Iris pigment epithelial cell (primary cell): ENCODE measurements around the gene KIAA0408.
A peak's percentile ranks its signal among the peaks of the same experiment; 100 is the strongest.

Source experiments
- DNase-seq: peaks from one replicate; pipeline ENCODE4 v3.0.0-alpha.2; 2011; ENCODE audit warnings: low read depth

Gene KIAA0408

DNA sequence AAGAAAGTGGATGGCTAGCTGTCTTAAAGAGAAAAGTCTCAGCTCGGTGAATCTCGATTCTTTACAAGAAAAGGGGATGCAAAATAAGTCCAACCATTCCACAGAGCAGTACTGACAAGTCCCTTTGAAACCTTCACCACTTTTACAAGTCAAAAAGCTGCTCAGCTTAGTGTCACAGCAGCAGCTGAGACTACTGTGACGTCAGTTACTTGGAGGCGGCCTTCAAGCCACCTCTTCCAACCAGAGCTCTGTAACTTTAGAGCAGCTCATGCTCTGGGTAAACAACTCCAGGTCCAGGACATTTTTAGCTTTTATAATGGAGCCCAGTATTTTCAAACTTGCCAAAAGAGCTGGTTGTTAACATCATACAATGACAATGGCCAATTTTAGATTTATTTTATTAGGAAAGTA is at the start of gene KIAA0408:
Gene KIAA0408 (minus strand): TSS at position 159 of the 411 bp plus-strand sequence. CDS start 5,408 bp downstream, outside the sequence.
- peak; percentile 90 for DNase-seq

DNA sequence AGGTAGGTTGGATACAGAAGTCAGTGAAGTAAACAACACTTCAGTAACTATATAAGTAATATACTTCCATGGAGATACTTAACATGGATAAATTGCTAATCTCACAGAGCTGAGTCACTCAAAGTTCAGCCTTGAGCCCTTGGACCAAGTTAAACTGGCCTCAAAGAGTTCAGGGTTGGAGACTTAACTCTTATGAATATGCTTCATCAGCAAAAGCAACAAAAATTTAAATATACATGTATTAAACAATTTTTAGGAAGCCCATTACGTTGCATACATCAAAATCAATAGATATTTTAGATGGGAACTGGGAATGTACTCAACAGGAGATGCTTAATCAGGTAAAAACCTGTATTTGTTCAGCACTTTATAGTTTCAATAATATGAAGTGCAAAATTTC is 47.7 kb upstream of the KIAA0408 start:
- DNase-seq, result no peak

DNA sequence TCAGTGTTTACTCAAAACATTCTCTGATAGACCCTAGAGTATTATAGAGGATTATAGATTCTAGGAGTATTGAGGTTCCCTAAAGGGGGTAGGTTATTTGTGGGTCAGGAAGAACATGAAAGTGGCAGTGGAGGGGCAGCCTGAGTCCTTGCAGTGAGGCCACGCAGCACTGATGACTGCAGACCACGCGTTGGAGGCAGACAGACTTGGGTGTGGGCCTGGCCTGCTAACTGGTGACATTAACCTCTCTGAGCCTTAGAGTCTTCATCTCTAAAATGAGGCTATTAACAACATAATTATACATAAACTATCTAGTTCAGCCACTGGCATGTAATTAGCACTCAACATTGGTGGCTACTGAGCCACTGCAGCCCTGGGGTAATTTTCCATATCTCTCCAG is 43.8 kb upstream of the KIAA0408 start:
- DNase-seq, result no peak

DNA sequence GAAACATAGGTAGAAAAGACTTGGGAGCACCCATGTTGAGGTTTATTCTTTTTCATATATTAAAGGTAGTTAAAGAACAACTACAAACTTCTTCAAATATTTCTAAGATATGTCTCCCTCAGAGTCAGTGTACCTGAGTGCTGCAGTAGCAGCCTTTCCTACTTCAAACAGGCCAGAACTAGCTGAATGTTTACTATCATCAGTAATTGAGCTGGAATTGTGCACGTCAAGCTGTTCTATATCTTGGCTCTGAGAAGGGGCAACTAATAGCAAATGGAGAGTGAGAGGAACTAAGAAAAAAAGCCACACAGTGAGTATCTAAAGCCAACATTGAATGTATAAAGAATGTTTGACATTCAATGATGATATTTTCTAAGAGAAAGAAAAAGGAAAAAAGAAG is 38.2 kb upstream of the KIAA0408 start:
- DNase-seq, result no peak

DNA sequence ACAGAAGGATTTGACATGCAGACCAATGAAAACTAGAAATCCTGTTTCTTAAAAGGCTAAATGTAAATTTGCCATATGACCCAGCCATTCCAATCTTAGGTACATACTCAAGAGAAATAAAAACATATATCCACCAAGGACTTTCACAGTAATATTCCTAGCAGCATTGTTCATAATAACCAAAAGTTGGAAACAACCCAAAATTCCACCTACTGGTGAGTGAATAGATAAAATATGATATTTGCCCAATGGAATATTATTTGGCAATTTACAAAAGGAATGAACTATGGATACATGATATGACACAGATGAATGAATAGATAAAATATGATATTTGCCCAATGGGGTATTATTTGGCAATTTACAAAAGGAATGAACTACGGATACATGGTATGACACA is 37.3 kb upstream of the KIAA0408 start:
- peak; percentile 33 for DNase-seq

DNA sequence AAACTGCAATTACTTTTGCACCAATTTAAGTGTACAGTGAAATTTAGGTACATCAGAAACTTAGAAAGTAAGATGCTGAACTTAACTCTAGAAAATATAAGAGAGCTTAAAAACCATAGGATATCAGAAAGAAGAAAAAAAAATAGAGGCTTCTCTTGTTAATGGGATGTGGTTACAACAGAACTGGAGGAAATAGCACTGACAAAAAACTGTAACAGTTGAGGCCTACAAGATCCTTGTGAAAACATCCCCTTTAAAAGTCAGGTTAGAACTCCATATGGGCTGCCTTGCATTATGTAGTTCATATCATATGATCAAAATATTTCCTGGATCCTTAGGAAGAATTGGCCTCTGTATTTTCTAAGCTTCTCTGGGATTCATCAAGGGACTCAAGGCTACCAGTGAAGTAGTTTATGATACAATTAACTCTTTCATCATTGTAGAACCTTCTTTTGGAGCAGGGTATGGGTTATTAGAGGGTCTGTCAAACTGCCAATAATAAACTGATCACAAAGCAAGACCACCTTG is 35.1 kb upstream of the KIAA0408 start:
- no peak for DNase-seq

DNA sequence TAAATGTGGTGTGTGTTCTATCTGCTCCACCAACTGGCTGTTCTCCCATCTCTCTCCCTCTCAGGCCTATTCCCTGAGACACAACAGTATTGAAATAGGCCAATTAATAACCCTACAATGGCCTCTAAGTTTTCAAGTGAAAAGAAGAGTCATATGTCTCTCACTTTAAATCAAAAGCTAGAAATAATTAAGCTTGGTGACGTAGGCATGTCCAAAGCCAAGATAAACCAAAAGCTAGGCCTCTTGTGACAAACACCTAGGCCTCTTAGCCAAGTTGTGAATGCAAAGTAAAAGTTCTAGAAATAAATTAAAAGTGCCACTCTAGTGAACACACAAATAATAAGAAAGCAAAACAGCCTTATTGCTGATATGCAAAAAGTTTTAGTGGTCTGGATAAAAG is 30.1 kb upstream of the KIAA0408 start:
- DNase-seq, result no peak

DNA sequence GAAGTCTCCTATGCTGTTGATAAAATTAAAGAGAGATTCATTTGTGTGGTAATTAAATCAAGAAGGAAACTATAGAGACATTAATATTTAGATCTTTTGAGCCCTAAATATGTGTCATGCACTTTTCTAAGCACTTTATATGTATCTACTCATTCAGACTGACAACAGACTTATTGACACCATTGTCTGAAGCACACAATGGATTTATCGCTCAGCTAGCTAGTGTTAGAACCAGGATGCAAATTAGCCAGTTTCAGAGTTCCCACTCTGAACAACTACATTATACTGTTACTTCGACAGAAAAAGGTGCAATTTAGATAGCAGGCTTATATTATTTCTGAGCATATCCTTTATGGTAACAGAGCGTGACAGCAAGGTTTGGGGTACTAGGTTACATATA is 27.7 kb upstream of the KIAA0408 start:
- DNase-seq, result no peak

DNA sequence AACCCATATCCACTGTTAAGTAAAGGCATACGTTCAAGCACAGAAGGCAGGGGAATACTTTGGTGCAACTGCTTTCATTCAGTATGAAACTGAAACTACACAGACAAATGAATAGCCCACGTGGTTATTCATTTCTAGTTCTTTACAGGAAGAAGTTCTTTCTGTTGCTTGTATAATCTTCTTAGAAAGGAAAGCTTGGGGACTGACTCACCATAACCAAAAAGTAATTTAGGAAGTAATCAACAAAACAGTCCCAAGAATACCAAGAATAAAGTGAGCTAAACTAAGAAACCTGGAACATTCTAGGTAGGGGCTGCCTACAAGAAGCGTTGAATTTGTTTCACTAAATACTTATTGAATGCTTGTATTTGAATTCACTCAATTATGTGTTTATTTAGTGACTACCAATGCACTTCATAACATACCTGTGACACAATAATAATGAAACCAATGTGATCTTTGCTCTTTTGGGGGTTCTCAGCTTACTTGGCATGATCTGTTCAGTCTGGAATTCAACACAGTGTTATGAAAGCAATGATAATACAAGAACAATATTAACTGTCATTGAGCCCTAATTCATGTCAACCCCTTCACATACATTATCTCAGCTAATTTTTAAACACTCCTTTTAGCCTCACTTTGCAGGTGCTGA is 25.1 kb upstream of the KIAA0408 start:
- peak; percentile 76 for DNase-seq

DNA sequence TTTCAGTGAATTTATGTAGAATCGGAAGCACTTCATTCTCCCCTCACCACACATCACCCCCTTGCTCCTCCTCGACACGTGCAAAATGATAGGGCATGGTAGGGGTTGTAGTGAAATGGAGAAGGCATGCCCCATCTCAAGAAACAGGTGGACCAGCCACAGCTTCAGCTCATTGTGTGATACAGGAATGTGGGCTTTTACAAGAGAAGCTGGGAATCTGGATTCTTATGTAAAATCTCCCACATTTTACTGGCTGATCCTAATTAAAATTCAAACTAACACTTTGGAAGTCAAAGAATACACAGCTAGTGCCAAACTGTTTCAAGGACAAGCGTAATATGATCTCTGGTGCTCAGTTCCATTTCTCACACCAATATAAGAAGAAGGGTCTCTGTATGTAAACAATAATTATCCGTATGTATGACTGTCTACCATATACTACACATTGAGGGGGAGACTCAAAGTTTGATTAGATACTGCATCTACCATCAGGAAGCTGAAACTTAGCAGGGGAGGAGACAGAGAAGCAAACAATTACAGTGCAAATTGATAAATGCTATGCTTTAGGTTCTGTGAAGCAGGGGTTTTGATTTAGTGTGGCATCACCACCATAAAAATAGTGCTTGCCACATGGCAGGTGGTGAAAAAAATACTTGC is 24.3 kb upstream of the KIAA0408 start:
- no peak for DNase-seq

DNA sequence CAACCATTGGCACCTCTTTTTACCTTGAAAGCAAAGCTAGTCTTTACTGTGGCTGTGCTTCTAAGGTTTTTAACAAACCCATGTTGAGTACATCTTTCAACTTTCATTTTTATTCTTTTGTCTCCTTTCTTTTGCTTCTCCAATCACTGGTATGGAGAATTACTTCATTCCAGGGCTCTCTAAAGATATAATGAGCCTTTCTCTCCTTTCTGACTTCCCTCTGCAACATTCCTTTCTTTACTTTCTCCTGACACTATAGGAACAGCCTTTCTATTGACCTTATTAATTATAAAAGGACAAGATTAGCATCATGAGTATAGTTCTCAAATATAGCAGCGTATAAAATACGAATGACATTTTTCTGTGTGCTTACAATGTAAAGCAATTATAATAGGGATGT is 23.1 kb upstream of the KIAA0408 start:
- no peak for DNase-seq

DNA sequence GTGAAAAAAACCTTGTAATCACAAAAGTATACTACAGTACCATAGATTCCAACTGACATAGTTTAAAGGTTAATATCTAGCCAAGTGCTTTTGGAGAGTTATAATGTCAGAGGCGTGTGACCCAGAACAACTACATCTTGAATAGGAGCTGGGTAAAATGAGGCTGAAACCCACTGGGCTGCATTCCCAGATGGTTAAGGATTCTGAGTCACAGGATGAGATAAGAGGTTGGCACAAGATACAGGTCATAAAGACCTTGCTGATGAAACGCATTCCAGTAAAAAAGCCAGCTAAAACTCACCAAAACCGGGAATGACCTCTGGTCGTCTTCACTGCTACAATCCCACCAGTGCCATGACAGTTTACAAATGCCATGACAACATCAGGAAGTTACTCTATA is 22.4 kb upstream of the KIAA0408 start:
- DNase-seq, result peak; percentile 65

DNA sequence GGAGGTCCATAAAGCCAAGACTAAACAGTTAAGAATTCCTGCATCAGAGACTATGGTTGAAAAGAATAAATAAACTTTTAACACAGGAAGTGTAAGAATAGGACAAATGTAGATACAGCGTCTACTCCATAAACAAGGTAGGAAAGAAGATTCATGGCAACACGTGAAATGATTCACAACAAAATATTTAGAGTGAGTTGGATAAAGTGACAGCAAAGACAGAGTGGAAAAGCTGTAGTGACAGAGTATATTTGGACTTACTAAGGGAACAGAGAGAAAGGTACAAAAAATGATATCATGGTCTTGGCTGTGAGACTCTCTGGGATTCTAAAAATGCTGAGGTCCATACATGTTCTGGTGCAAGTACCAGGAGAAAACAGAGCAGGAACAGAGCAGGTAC is 21.9 kb upstream of the KIAA0408 start:
- DNase-seq, result no peak

DNA sequence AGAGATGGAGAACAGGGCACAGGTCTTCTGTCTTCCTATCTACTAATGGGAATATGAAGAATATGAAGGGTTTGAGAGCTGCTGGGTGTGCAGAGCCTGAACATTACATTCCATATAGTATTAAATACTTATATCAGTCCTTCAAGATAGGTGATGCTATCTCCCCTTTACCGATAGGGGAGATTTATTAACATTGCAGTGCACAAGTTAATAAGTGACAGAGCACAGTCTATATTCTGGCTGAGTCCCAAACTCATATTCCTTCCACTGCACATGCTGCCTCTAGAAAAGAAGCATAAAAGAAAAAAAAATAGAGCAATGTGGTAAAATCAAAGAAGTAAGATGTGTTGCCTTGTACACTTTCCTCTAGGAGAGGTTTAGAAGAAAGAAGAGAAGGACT is 18.5 kb upstream of the KIAA0408 start:
- DNase-seq, result no peak

DNA sequence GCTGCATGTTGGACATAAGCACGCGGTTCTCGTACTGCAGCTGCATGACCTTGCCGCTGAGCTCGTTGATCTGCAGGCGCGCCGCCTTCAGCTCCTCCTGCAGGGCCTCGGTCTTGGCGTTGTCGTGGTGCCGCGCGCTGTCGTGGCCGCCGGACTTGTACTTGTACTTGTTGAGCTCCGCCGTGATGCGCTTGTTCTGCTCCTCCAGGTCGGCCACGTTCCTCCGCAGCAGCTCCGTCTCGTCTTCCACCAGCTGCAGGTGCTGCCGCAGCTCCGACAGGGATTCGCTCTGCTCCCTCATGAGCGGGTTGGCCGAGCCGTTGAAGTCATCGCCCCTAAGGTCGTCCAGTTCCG is 16.6 kb upstream of the KIAA0408 start:
- DNase-seq, result no peak

DNA sequence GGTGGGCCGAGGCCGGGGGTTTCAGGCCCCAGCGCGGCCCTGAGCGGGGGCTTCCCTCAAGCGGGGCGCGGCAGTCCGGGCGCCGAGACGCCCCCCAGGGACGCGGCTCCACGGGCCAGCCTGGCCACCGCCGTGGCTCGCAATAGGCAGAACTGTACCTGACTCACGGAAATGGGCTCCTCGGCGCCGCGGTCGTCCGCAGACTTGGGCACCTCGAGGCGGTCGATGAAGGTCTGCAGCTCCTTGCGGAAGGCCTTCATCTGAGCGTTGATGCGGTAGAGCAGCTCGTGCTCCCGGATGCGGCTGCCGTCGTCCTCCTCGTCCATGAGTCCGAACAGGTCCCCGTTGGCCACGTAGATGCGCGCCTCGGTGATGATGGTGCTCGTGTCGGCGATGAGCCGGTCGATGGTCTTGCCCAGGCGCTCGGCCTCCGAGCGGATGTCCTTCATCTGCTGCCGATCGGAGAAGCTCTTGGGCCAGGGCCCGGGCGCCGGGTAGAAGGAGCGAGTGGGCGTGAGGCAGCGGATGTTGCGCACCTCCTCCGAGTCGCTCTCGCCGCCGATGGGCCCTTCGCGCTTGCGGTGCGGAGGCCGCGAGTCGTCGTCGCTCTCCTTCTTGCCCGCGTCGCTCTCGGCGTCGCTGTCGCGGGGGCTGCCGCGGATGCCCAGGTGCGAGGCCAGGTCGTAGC is 16.1 kb upstream of the KIAA0408 start:
- DNase-seq, result no peak

DNA sequence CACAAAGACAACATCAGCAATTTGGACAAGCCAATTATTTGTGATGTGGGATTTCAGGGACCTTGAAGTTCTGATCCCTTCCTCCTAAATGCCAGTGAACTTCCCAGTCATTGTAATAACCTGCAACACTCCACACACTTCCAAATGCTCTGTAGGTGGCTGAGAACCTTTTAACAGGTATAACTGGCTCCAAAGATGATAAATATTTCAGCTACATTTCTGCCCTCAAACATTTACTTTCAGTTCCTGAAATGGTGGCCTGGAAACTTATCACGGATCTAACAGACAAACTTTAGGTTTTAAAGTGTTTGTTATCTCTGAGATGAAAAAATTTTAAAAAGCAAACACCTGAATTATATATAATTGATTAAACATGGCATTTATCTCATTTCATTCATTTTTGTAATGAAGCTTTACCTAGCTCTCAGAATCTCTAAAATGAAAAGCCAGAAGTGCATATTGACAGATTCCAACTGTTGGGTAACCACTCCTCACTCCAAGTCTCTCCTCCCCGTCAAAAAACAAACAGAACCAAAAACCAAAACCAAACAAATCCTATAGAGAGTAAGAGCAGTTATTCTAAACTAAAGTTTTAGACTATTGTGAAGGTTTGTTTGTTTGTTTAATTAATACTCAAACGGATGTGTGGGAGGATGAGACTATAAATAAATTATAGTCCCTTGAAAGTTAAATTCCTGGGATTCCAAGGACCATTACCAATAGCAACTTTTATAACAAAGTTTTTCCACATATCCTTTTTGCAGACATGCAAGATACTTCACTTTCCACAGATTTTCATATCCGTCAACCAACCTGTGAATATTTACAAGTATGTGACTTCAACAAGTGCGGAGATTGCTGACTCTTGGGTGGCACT is 12.4 kb upstream of the KIAA0408 start:
- DNase-seq, result no peak

DNA sequence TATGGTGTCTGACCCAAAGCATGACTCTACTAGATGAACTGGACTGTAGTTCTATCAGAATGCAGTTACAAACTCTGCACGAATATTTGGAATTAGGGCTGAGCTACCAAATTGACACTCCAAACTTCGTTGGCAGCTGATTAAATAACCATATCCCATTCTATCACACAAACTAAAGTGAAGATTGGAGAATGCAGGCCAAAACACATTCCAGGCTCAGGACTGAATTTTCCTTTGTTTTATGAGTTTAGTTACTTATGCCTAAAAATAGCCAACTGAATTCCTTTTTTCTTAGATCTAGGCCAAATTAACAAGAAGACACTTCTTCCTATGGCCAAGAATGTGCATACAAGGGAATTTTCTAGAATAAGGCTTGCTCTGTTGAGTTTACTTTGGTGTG is 9.7 kb upstream of the KIAA0408 start:
- no peak for DNase-seq

DNA sequence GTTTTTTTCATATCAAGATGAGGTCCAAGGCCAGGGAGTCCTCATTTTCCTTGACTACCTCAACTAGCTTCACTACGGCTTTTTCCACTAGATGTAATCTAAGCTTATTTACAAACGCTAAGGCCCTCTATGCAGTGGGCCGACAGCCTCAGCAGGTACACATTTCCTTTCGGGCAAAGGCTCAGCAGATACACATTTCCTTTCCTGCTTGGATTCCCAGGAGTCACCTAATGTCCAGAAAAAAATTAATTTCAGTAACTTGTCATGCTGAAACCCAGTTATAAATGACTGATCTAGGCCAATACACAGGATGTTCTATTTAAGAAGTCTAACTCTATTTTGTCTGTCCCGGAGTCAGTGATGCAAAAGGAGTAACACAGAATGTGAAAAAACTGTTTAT is 7.2 kb upstream of the KIAA0408 start:
- DNase-seq, result no peak

DNA sequence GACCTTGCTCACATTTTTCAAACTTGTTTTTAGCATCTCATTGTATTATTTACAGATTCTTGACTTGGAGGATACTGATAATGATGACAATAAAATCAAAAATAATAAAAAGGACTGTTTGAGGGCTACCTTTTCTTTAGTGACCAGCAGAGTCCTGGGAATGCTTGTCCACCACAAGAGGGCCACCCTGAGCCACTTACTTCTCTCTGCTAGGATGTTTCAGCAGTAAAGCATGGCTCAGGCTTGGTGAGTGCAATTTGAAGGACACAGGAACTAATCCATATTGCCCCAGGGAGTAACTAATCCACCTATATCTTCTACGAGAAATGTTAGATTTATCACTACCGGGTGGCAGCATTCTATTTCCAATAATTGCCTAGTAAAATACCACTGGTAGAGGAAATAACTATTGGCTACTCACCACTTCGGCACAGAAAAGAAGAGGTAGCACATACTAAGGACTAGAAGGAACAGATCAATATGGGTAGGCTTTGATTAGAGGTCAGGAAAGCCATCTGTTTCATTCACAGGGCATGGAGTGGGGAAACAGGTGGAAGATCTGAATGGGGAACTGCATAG is 5.8 kb upstream of the KIAA0408 start:
- DNase-seq, result peak; percentile 77

DNA sequence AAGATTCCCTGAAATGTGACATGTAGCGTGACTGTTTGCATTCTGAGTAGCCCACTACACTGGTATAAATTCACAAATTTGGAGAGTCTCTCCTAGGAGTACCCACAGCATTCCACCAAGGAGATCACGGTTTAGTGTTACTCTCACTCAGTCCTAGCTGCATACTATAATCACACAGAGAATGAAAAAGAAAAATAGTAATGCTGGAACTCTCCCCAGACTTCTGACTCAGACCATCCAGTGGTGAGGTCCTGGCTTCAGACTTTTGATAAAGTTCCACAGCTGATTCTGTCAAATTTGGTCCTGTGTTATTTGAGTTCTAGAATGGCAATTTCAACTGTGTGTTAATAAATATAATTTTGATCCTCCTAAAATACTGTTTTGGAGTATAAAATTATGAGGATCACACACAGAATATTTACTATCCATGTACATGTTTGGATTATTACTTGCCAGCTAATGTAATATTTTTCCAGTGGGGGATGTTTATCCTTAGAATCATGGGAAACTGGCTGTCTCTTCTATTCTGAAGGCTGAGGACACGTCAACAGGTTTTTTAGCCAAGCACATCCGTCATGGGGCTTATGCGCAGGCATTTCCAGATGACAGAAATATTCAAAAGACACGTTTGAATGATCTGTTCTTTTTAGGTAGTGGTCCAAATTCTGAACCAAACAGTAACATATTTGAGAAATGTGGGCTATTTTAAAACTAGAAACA is 5.1 kb upstream of the KIAA0408 start:
- peak; percentile 84 for DNase-seq
